AG09309 (cell line): ENCODE data around the gene SH3TC1.

Experiments
- DNase-seq: peaks from one replicate; pipeline ENCODE4 v3.0.0-alpha.2; 2010; ENCODE audit warnings: low read depth
- H3K4me3 ChIP-seq: 2 replicates; pipeline ENCODE4 v1.5.1; 2011; ENCODE audit warnings: mild to moderate bottlenecking, low read depth, low read length, moderate library complexity; ENCODE audit not compliant: control insufficient read depth
- CTCF ChIP-seq: IDR thresholded peaks from 2 replicates; pipeline ENCODE4 v1.5.1; 2011; ENCODE audit warnings: mild to moderate bottlenecking, low read depth, low read length, inconsistent platforms; ENCODE audit not compliant: insufficient read depth, control insufficient read depth; ENCODE audit errors: missing control alignments

The SH3TC1 gene

GRCh38 chr4:8198906-8199593 is at the start of gene SH3TC1:
TSS of gene SH3TC1 (plus strand) at chr4:8199290. CDS start at chr4:8205195, 5,905 bp downstream.
- DNase-seq: no peak
- peak within 1 kb of the TSS; percentile 33 for H3K4me3 ChIP-seq
- no peak for TF ChIP-seq CTCF

- no peak for DNase-seq
- no peak overlapping the region for H3K4me3 ChIP-seq
- TF ChIP-seq CTCF: no peak
Measured at GRCh38 chr4:8149664-8150063, 49.4 kb upstream of the SH3TC1 start.

- H3K4me3 ChIP-seq: no peak overlapping the region
- DNase-seq: no peak
- no peak for TF ChIP-seq CTCF
Measured at GRCh38 chr4:8150152-8151090, 48.7 kb upstream of the SH3TC1 start.

GRCh38 chr4:8151165-8151650 is 47.9 kb upstream of the SH3TC1 start:
- TF ChIP-seq CTCF: no peak
- no peak for DNase-seq
- no peak overlapping the region for H3K4me3 ChIP-seq

GRCh38 chr4:8152090-8152864 is 46.8 kb upstream of the SH3TC1 start:
- no peak overlapping the region for H3K4me3 ChIP-seq
- DNase-seq: no peak
- TF ChIP-seq CTCF: no peak

- TF ChIP-seq CTCF: no peak
- no peak for DNase-seq
- H3K4me3 ChIP-seq: no peak overlapping the region
Measured at GRCh38 chr4:8152865-8153257, 46.2 kb upstream of the SH3TC1 start.
